ENCODE results near the gene CCDC127. TPM values are rescaled to one million over a fixed set of nuclear protein-coding genes. Genes with fewer than 3 reads are reported as not detected.

The CCDC127 gene
- total and polyA plus RNA-seq, 4 donors, result 1.1 to 2.6 (median 2.1) TPM

- Histone ChIP-seq H3K9me3 (ENCODE audit: control insufficient read depth in 4 of 4, low read length in 3 of 4) (no peaks in the 10 kb centered on the region), H3K9ac (ENCODE audit: low read depth in 1 of 2, low read length in 2 of 2) (no peak overlapping the region), H3K4me1 (ENCODE audit: control insufficient read depth in 4 of 4, insufficient read depth in 4 of 4, low read length in 3 of 4) (no peaks in the 10 kb centered on the region), H3K36me3 (ENCODE audit: control insufficient read depth in 4 of 4, insufficient read depth in 3 of 4, low read depth in 1 of 4, low read length in 3 of 4) (no peaks in the 10 kb centered on the region), H3K27ac (ENCODE audit: low read depth in 1 of 2, low read length in 2 of 2) (no peak overlapping the region), H3K4me3 (ENCODE audit: low read depth in 1 of 3, low read length in 3 of 3) (no peak overlapping the region), H3K27me3 (ENCODE audit: control insufficient read depth in 4 of 4, insufficient read depth in 4 of 4, low read length in 3 of 4) (no peaks in the 10 kb centered on the region)
- WGBS, result 90% methylated on average over 22 of the region's 22 CpGs
- no peak for TF ChIP-seq ATF3 (IDR thresholded peaks at IDR 0.05)
- TF ChIP-seq CTCF (IDR thresholded peaks at IDR 0.05; ENCODE audit: low read depth, low read length, missing input control), result no peak
- no peak for TF ChIP-seq MAX (IDR thresholded peaks at IDR 0.05)
- TF ChIP-seq SP1 (IDR thresholded peaks at IDR 0.05), result no peak
- no peak for TF ChIP-seq FOXA1 (IDR thresholded peaks at IDR 0.05)
- TF ChIP-seq GABPA (IDR thresholded peaks at IDR 0.05 in 1 of 2, conservative IDR thresholded peaks at IDR 0.05 in 1 of 2), result no peak
- TF ChIP-seq HNF4G (IDR thresholded peaks at IDR 0.05), result no peak
- TF ChIP-seq NR2F2 (IDR thresholded peaks at IDR 0.05), result no peak
- no peak for TF ChIP-seq YY1 (IDR thresholded peaks at IDR 0.05)
- TF ChIP-seq JUND (IDR thresholded peaks at IDR 0.05), result no peak
- TF ChIP-seq TAF1 (conservative IDR thresholded peaks at IDR 0.05), result no peak
- TF ChIP-seq RXRA (IDR thresholded peaks at IDR 0.05), result no peak
- TF ChIP-seq HNF4A (conservative IDR thresholded peaks at IDR 0.05), result no peak
- TF ChIP-seq RAD21 (IDR thresholded peaks at IDR 0.05), result no peak
- no peak for TF ChIP-seq REST (IDR thresholded peaks at IDR 0.05)
- no peak for TF ChIP-seq EGR1 (IDR thresholded peaks at IDR 0.05; ENCODE audit: low read depth in 2 of 2)
- TF ChIP-seq ZBTB33 (IDR thresholded peaks at IDR 0.05), result no peak
- no peak for TF ChIP-seq FOXA2 (IDR thresholded peaks at IDR 0.05)
- no peak for DNase-seq (ENCODE audit: low spot score)
These were observed 36.4 kb downstream of the CCDC127 start for GRCh38 chr5:181566-181965.
